GM23338 (cell line): Measurements from ENCODE around the gene RPS19. TPM values are rescaled to one million over a fixed set of nuclear protein-coding genes. Genes with fewer than 3 reads are reported as not detected.

Experiments used
- ATAC-seq: fragments of 200-7000 bp; cut with Tn5 transposase; 3 replicates; pipeline ENCODE4 v1.9.1; 2020
- DNase-seq: peaks from one replicate; pipeline ENCODE4 v3.0.0-alpha.2; 2015; ENCODE audit warnings: low spot score
- H2AFZ ChIP-seq: fragments of 200-600 bp; sonication (generic); 2 replicates; pipeline ENCODE4 v1.8.0; 2016; ENCODE audit warnings: antibody characterized with exemption, mild to moderate bottlenecking, moderate library complexity
- H3F3A ChIP-seq: fragments of 200-600 bp; sonication (generic); replicated peaks from 2 replicates; pipeline ENCODE4 v1.8.0; 2017; ENCODE audit warnings: antibody characterized with exemption, mixed run types, low read depth
- H3K27ac ChIP-seq: fragments of 200-600 bp; sonication (generic); 2 replicates; pipeline ENCODE4 v1.6.1; 2016; ENCODE audit warnings: low read depth
- H3K27me3 ChIP-seq: fragments of 200-600 bp; sonication (generic); 2 replicates; pipeline ENCODE4 v1.8.0; 2016; ENCODE audit warnings: mild to moderate bottlenecking, mixed run types, moderate library complexity; ENCODE audit not compliant: insufficient read depth
- H3K36me3 ChIP-seq: fragments of 200-600 bp; sonication (generic); 2 replicates; pipeline ENCODE4 v1.8.0; 2016; ENCODE audit warnings: mild to moderate bottlenecking; ENCODE audit not compliant: insufficient read depth
- H3K4me1 ChIP-seq: fragments of 200-600 bp; sonication (generic); 2 replicates; pipeline ENCODE4 v1.8.0; 2016; ENCODE audit warnings: mild to moderate bottlenecking, moderate library complexity; ENCODE audit not compliant: insufficient read depth
- H3K4me2 ChIP-seq: fragments of 200-600 bp; sonication (generic); 2 replicates; pipeline ENCODE4 v1.7.1; 2017; ENCODE audit warnings: mixed run types
- H3K4me3 ChIP-seq: fragments of 200-600 bp; sonication (generic); 2 replicates; pipeline ENCODE4 v1.6.1; 2016; ENCODE audit warnings: mixed run types
- H3K79me2 ChIP-seq: fragments of 200-600 bp; sonication (generic); replicated peaks from 2 replicates; pipeline ENCODE4 v1.8.0; 2017; ENCODE audit warnings: mild to moderate bottlenecking; ENCODE audit not compliant: insufficient read depth
- H3K9me2 ChIP-seq: fragments of 200-600 bp; sonication (generic); 2 replicates; pipeline ENCODE4 v1.8.0; 2017; ENCODE audit not compliant: insufficient read depth
- H4K20me1 ChIP-seq: fragments of 200-600 bp; sonication (generic); replicated peaks from 2 replicates; pipeline ENCODE4 v1.8.0; 2017; ENCODE audit warnings: mild to moderate bottlenecking; ENCODE audit not compliant: insufficient read depth
- H3K27ac Mint-ChIP-seq: 2 replicates; pipeline ENCODE4 v1.8.0; 2020; ENCODE audit warnings: inconsistent platforms, mild to moderate bottlenecking, moderate library complexity, mixed read lengths
- H3K27me3 Mint-ChIP-seq: 3 replicates; pipeline ENCODE4 v1.8.0; 2022; ENCODE audit warnings: low read depth, mild to moderate bottlenecking, moderate library complexity, mixed read lengths, inconsistent platforms; ENCODE audit not compliant: insufficient read depth, poor library complexity
- H3K36me3 Mint-ChIP-seq: 3 replicates; pipeline ENCODE4 v1.8.0; 2021; ENCODE audit warnings: low read depth, mild to moderate bottlenecking, inconsistent platforms, moderate library complexity, mixed read lengths
- H3K4me1 Mint-ChIP-seq: 3 replicates; pipeline ENCODE4 v1.8.0; 2020; ENCODE audit warnings: mild to moderate bottlenecking, inconsistent platforms, mixed read lengths
- H3K4me3 Mint-ChIP-seq: 3 replicates; pipeline ENCODE4 v1.8.0; 2021; ENCODE audit warnings: moderate library complexity, mild to moderate bottlenecking, inconsistent platforms, mixed read lengths
- H3K9me3 Mint-ChIP-seq: 3 replicates; pipeline ENCODE4 v1.8.0; 2020; ENCODE audit warnings: moderate library complexity, mild to moderate bottlenecking, inconsistent platforms, mixed read lengths
- CREB1 ChIP-seq: fragments of 250-450 bp; sonication (Bioruptor Pico); IDR thresholded peaks from 2 replicates; pipeline ENCODE4 v1.5.0; 2020; ENCODE audit warnings: low read depth, mild to moderate bottlenecking, moderate library complexity
- EZH2 ChIP-seq: fragments of 200-600 bp; sonication (generic); IDR thresholded peaks from one replicate; pipeline ENCODE4 v1.8.0; 2017; ENCODE audit warnings: antibody characterized with exemption, mild to moderate bottlenecking, low read depth; ENCODE audit not compliant: unreplicated experiment
- EZH2phosphoT487 ChIP-seq: fragments of 200-600 bp; sonication (generic); IDR thresholded peaks from one replicate; pipeline ENCODE4 v1.8.1; 2018; ENCODE audit warnings: antibody characterized with exemption; ENCODE audit not compliant: unreplicated experiment
- JUNB ChIP-seq: IDR thresholded peaks from one replicate; pipeline ENCODE4 v1.6.1; 2016; ENCODE audit warnings: antibody characterized with exemption; ENCODE audit not compliant: unreplicated experiment
- NANOG ChIP-seq: IDR thresholded peaks from 2 replicates; pipeline ENCODE4 v1.6.1; 2016; ENCODE audit warnings: antibody characterized with exemption, borderline replicate concordance
- POLR2AphosphoS5 ChIP-seq: IDR thresholded peaks from 2 replicates; pipeline ENCODE4 v1.6.1; 2016; ENCODE audit warnings: antibody characterized with exemption, low read depth
- STAT1 ChIP-seq: IDR thresholded peaks from one replicate; pipeline ENCODE4 v1.6.1; 2016; ENCODE audit warnings: antibody characterized with exemption; ENCODE audit not compliant: unreplicated experiment
- ZNF114 ChIP-seq: fragments of 250-450 bp; sonication (Bioruptor Pico); IDR thresholded peaks from 2 replicates; pipeline ENCODE4 v1.5.0; 2020; ENCODE audit warnings: mild to moderate bottlenecking, moderate library complexity
- ZNF331 ChIP-seq: fragments of 250-450 bp; sonication (Bioruptor Pico); IDR thresholded peaks from 2 replicates; pipeline ENCODE4 v1.5.0; 2020; ENCODE audit warnings: low read depth, mild to moderate bottlenecking, moderate library complexity
- polyA plus RNA-seq: library from polyadenylated mRNA; unstranded; fragments of >200 nt; fragmentation: Nextera tagmentation; extraction: Ambion mirVana; gene quantifications from 2 replicates; pipeline ENCODE4 v1.2.1, GENCODE V29; 2016
- total RNA-seq: library from RNA; depleted of rRNA; stranded (reverse); fragments of >200 nt; shearing (Covaris generic); gene quantifications from 2 replicates; pipeline ENCODE4 v1.2.3, GENCODE V29; 2014
- TF ChIP-seq, protein P1 (sequence below): IDR thresholded peaks from one replicate; pipeline ENCODE4 v1.6.1; 2018; ENCODE audit warnings: antibody characterized with exemption; ENCODE audit not compliant: unreplicated experiment
- TF ChIP-seq, protein P2 (sequence below), 2 experiments: fragments of 200-600 bp in 1 of 2; sonication (generic) in 1 of 2; conservative IDR thresholded peaks; 2 replicates each; pipeline versions ENCODE4 v1.5.1 to v1.6.1; 2016 to 2017; ENCODE audit warnings: antibody characterized with exemption in 2 of 2, low read depth in 2 of 2, mild to moderate bottlenecking in 2 of 2, moderate library complexity in 1 of 2
- TF ChIP-seq, protein P3 (sequence below): fragments of 250-450 bp; sonication (Bioruptor Pico); IDR thresholded peaks from 2 replicates; pipeline ENCODE4 v1.5.0; 2020; ENCODE audit warnings: mild to moderate bottlenecking, moderate library complexity
- TF ChIP-seq, protein P4 (sequence below): IDR thresholded peaks from 2 replicates; pipeline ENCODE4 v1.6.1; 2016; ENCODE audit warnings: antibody characterized with exemption

RPS19 gene
- total and polyA plus RNA-seq, 2 experiments from 2014 or later, result 1,798 to 4,073 TPM

GRCh38 chr19:41861846-41862245 lies 1.8 kb downstream of the RPS19 start:
- Histone ChIP-seq H3K4me2 (peak overlapping the region; percentile 99), H3K27me3 (no peaks in the 10 kb centered on the region), H3K4me3 (peak overlapping the region; percentile 69), H3K27ac (peak overlapping the region; percentile 98), H3K4me1 (peaks cover 41% of the 10 kb centered on the region), H3K36me3 (peaks cover 56% of the 10 kb centered on the region), H3K79me2 (peaks cover 66% of the 10 kb centered on the region), H4K20me1 (peaks cover 53% of the 10 kb centered on the region), H3F3A (peaks cover 58% of the 10 kb centered on the region), H3K9me2 (no peaks in the 10 kb centered on the region), H2AFZ (no peak overlapping the region)
- DNase-seq (no peak), ATAC-seq (no peak)
- H3K9me3 Mint-ChIP-seq, result peaks cover 3% of the 10 kb centered on the region; the same call in 1 of the 3 replicates
- peak overlapping the region; percentile 85 for H3K4me3 Mint-ChIP-seq
- peaks cover 42% of the 10 kb centered on the region for H3K4me1 Mint-ChIP-seq
- H3K27me3 Mint-ChIP-seq, result peaks cover 28% of the 10 kb centered on the region
- TF ChIP-seq EZH2phosphoT487 (no peak), STAT1 (no peak), JUNB (no peak), NANOG (no peak), ZNF331 (CRISPR knock-in tag) (no peak), EZH2 (no peak), ZNF114 (no peak), CREB1 (no peak), POLR2AphosphoS5 (no peak)
- TF ChIP-seq, protein P1, sequence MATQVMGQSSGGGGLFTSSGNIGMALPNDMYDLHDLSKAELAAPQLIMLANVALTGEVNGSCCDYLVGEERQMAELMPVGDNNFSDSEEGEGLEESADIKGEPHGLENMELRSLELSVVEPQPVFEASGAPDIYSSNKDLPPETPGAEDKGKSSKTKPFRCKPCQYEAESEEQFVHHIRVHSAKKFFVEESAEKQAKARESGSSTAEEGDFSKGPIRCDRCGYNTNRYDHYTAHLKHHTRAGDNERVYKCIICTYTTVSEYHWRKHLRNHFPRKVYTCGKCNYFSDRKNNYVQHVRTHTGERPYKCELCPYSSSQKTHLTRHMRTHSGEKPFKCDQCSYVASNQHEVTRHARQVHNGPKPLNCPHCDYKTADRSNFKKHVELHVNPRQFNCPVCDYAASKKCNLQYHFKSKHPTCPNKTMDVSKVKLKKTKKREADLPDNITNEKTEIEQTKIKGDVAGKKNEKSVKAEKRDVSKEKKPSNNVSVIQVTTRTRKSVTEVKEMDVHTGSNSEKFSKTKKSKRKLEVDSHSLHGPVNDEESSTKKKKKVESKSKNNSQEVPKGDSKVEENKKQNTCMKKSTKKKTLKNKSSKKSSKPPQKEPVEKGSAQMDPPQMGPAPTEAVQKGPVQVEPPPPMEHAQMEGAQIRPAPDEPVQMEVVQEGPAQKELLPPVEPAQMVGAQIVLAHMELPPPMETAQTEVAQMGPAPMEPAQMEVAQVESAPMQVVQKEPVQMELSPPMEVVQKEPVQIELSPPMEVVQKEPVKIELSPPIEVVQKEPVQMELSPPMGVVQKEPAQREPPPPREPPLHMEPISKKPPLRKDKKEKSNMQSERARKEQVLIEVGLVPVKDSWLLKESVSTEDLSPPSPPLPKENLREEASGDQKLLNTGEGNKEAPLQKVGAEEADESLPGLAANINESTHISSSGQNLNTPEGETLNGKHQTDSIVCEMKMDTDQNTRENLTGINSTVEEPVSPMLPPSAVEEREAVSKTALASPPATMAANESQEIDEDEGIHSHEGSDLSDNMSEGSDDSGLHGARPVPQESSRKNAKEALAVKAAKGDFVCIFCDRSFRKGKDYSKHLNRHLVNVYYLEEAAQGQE, result no peak
- TF ChIP-seq, protein P2, sequence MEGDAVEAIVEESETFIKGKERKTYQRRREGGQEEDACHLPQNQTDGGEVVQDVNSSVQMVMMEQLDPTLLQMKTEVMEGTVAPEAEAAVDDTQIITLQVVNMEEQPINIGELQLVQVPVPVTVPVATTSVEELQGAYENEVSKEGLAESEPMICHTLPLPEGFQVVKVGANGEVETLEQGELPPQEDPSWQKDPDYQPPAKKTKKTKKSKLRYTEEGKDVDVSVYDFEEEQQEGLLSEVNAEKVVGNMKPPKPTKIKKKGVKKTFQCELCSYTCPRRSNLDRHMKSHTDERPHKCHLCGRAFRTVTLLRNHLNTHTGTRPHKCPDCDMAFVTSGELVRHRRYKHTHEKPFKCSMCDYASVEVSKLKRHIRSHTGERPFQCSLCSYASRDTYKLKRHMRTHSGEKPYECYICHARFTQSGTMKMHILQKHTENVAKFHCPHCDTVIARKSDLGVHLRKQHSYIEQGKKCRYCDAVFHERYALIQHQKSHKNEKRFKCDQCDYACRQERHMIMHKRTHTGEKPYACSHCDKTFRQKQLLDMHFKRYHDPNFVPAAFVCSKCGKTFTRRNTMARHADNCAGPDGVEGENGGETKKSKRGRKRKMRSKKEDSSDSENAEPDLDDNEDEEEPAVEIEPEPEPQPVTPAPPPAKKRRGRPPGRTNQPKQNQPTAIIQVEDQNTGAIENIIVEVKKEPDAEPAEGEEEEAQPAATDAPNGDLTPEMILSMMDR (conservative IDR thresholded peaks at IDR 0.05; ENCODE audit: low read depth in 2 of 2), result no peak
- TF ChIP-seq, protein P3, sequence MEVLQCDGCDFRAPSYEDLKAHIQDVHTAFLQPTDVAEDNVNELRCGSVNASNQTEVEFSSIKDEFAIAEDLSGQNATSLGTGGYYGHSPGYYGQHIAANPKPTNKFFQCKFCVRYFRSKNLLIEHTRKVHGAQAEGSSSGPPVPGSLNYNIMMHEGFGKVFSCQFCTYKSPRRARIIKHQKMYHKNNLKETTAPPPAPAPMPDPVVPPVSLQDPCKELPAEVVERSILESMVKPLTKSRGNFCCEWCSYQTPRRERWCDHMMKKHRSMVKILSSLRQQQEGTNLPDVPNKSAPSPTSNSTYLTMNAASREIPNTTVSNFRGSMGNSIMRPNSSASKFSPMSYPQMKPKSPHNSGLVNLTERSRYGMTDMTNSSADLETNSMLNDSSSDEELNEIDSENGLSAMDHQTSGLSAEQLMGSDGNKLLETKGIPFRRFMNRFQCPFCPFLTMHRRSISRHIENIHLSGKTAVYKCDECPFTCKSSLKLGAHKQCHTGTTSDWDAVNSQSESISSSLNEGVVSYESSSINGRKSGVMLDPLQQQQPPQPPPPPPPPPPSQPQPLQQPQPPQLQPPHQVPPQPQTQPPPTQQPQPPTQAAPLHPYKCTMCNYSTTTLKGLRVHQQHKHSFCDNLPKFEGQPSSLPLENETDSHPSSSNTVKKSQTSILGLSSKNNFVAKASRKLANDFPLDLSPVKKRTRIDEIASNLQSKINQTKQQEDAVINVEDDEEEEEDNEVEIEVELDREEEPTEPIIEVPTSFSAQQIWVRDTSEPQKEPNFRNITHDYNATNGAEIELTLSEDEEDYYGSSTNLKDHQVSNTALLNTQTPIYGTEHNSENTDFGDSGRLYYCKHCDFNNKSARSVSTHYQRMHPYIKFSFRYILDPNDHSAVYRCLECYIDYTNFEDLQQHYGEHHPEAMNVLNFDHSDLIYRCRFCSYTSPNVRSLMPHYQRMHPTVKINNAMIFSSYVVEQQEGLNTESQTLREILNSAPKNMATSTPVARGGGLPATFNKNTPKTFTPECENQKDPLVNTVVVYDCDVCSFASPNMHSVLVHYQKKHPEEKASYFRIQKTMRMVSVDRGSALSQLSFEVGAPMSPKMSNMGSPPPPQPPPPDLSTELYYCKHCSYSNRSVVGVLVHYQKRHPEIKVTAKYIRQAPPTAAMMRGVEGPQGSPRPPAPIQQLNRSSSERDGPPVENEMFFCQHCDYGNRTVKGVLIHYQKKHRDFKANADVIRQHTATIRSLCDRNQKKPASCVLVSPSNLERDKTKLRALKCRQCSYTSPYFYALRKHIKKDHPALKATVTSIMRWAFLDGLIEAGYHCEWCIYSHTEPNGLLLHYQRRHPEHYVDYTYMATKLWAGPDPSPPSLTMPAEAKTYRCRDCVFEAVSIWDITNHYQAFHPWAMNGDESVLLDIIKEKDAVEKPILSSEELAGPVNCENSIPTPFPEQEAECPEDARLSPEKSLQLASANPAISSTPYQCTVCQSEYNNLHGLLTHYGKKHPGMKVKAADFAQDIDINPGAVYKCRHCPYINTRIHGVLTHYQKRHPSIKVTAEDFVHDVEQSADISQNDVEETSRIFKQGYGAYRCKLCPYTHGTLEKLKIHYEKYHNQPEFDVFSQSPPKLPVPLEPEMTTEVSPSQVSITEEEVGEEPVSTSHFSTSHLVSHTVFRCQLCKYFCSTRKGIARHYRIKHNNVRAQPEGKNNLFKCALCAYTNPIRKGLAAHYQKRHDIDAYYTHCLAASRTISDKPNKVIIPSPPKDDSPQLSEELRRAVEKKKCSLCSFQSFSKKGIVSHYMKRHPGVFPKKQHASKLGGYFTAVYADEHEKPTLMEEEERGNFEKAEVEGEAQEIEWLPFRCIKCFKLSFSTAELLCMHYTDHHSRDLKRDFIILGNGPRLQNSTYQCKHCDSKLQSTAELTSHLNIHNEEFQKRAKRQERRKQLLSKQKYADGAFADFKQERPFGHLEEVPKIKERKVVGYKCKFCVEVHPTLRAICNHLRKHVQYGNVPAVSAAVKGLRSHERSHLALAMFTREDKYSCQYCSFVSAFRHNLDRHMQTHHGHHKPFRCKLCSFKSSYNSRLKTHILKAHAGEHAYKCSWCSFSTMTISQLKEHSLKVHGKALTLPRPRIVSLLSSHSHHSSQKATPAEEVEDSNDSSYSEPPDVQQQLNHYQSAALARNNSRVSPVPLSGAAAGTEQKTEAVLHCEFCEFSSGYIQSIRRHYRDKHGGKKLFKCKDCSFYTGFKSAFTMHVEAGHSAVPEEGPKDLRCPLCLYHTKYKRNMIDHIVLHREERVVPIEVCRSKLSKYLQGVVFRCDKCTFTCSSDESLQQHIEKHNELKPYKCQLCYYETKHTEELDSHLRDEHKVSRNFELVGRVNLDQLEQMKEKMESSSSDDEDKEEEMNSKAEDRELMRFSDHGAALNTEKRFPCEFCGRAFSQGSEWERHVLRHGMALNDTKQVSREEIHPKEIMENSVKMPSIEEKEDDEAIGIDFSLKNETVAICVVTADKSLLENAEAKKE, result no peak
- TF ChIP-seq, protein P4, sequence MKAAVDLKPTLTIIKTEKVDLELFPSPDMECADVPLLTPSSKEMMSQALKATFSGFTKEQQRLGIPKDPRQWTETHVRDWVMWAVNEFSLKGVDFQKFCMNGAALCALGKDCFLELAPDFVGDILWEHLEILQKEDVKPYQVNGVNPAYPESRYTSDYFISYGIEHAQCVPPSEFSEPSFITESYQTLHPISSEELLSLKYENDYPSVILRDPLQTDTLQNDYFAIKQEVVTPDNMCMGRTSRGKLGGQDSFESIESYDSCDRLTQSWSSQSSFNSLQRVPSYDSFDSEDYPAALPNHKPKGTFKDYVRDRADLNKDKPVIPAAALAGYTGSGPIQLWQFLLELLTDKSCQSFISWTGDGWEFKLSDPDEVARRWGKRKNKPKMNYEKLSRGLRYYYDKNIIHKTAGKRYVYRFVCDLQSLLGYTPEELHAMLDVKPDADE, result no peak
- peak overlapping the region; percentile 83; the same call in 1 of the 2 replicates for H3K27ac Mint-ChIP-seq
- H3K36me3 Mint-ChIP-seq, result peaks cover 65% of the 10 kb centered on the region
